HL-60 (cell line): ENCODE data around the gene PRDM7.

Experiments
- DNase-seq, 2 experiments: peaks; one replicate each; pipeline ENCODE4 v3.0.0-alpha.2; 2010 to 2020; ENCODE audit warnings: low read depth in 1 of 2, low spot score in 1 of 2
- H3K27ac ChIP-seq: fragments of 250-450 bp; sonication (Bioruptor Pico); replicated peaks from 2 replicates; pipeline ENCODE4 v1.5.1; 2020; ENCODE audit warnings: mild to moderate bottlenecking, moderate library complexity
- H3K27me3 ChIP-seq: fragments of 250-450 bp; sonication (Bioruptor Pico); 2 replicates; pipeline ENCODE4 v1.5.1; 2021; ENCODE audit warnings: mild to moderate bottlenecking, moderate library complexity; ENCODE audit not compliant: insufficient read depth, poor library complexity, severe bottlenecking
- H3K4me3 ChIP-seq: replicated peaks from 2 replicates; pipeline ENCODE4 v1.5.1; 2011; ENCODE audit warnings: mild to moderate bottlenecking, control low read depth, low read length; ENCODE audit not compliant: insufficient read depth
- GABPA ChIP-seq: IDR thresholded peaks from 2 replicates; pipeline ENCODE4 v1.6.1; 2012; ENCODE audit warnings: low read depth
- POLR2AphosphoS5 ChIP-seq: IDR thresholded peaks from 2 replicates; pipeline ENCODE4 v1.6.1; 2012; ENCODE audit warnings: low read depth
- SPI1 ChIP-seq: IDR thresholded peaks from 2 replicates; pipeline ENCODE4 v1.6.1; 2012; ENCODE audit warnings: low read depth, mild to moderate bottlenecking, borderline replicate concordance
- TF ChIP-seq, protein P1 (sequence below): IDR thresholded peaks from one replicate; pipeline ENCODE4 v1.5.1; 2011; ENCODE audit warnings: low read length, control low read depth, inconsistent platforms; ENCODE audit not compliant: insufficient read depth
- TF ChIP-seq, protein P2 (sequence below): IDR thresholded peaks from 2 replicates; pipeline ENCODE4 v1.6.1; 2012; ENCODE audit warnings: low read depth; ENCODE audit not compliant: insufficient replicate concordance

Gene PRDM7

DNA sequence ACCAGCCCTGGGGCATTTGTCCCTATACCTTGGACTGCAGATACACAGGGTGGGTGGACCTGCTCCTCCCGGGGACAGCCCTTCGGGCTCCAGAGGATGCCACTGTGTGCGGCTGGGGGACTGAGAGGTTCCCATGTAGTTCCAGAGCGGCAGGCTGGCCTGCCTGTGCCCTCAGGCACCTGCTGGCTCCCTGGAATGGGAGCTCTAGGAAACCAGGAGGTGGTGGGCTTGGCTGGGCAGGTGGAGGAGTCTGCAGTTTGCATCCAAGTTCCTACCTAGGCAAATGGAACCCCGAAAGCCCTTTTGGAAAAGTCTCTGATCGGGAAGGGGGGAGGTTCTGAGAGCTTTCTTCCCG, 58.9 kb downstream of the PRDM7 start:
- DNase-seq: no peak
- Histone ChIP-seq H3K27ac (no peak overlapping the region), H3K4me3 (no peak overlapping the region), H3K27me3 (no peaks in the 10 kb centered on the region)
- no peak for TF ChIP-seq GABPA
- no peak for TF ChIP-seq SPI1
- TF ChIP-seq, protein P1, sequence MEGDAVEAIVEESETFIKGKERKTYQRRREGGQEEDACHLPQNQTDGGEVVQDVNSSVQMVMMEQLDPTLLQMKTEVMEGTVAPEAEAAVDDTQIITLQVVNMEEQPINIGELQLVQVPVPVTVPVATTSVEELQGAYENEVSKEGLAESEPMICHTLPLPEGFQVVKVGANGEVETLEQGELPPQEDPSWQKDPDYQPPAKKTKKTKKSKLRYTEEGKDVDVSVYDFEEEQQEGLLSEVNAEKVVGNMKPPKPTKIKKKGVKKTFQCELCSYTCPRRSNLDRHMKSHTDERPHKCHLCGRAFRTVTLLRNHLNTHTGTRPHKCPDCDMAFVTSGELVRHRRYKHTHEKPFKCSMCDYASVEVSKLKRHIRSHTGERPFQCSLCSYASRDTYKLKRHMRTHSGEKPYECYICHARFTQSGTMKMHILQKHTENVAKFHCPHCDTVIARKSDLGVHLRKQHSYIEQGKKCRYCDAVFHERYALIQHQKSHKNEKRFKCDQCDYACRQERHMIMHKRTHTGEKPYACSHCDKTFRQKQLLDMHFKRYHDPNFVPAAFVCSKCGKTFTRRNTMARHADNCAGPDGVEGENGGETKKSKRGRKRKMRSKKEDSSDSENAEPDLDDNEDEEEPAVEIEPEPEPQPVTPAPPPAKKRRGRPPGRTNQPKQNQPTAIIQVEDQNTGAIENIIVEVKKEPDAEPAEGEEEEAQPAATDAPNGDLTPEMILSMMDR: no peak
- no peak for TF ChIP-seq POLR2AphosphoS5
- TF ChIP-seq, protein P2, sequence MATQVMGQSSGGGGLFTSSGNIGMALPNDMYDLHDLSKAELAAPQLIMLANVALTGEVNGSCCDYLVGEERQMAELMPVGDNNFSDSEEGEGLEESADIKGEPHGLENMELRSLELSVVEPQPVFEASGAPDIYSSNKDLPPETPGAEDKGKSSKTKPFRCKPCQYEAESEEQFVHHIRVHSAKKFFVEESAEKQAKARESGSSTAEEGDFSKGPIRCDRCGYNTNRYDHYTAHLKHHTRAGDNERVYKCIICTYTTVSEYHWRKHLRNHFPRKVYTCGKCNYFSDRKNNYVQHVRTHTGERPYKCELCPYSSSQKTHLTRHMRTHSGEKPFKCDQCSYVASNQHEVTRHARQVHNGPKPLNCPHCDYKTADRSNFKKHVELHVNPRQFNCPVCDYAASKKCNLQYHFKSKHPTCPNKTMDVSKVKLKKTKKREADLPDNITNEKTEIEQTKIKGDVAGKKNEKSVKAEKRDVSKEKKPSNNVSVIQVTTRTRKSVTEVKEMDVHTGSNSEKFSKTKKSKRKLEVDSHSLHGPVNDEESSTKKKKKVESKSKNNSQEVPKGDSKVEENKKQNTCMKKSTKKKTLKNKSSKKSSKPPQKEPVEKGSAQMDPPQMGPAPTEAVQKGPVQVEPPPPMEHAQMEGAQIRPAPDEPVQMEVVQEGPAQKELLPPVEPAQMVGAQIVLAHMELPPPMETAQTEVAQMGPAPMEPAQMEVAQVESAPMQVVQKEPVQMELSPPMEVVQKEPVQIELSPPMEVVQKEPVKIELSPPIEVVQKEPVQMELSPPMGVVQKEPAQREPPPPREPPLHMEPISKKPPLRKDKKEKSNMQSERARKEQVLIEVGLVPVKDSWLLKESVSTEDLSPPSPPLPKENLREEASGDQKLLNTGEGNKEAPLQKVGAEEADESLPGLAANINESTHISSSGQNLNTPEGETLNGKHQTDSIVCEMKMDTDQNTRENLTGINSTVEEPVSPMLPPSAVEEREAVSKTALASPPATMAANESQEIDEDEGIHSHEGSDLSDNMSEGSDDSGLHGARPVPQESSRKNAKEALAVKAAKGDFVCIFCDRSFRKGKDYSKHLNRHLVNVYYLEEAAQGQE: no peak

DNA sequence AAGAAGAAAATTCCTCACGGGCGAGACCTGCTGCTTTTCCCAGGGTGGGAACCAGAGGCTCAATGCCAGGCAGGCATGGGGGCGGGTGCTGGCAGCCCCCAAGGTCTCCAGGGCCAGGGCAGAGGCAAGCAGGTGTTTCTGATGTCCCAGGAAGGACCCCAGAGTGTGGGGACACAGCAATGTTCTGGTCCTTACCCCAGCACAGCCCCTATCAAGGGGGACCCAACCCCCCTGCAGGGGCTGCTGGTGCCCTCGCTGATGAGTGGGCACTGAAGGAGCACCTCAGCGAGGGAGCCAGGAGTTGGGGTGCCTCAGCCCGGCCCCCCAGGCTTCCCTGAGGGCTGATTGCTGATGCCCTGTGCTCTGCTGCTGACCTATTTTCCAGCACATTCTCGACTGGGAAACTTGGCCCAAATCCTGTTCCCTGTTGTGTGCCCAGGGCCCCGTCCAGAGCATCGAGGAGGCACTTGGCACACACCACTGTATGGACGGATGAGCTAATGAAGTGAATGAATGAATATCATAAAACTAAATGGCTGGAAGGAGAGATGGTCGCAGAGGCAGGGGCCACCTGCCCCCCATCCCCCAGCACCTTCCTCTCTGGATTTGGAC, 60.7 kb downstream of the PRDM7 start:
- no peak overlapping the region for H3K27ac ChIP-seq
- TF ChIP-seq, protein P1: no peak
- no peak for TF ChIP-seq SPI1
- no peak for TF ChIP-seq POLR2AphosphoS5
- TF ChIP-seq, protein P2: no peak
- TF ChIP-seq GABPA: no peak
- no peaks in the 10 kb centered on the region for H3K27me3 ChIP-seq
- DNase-seq: no peak
- no peak overlapping the region for H3K4me3 ChIP-seq

DNA sequence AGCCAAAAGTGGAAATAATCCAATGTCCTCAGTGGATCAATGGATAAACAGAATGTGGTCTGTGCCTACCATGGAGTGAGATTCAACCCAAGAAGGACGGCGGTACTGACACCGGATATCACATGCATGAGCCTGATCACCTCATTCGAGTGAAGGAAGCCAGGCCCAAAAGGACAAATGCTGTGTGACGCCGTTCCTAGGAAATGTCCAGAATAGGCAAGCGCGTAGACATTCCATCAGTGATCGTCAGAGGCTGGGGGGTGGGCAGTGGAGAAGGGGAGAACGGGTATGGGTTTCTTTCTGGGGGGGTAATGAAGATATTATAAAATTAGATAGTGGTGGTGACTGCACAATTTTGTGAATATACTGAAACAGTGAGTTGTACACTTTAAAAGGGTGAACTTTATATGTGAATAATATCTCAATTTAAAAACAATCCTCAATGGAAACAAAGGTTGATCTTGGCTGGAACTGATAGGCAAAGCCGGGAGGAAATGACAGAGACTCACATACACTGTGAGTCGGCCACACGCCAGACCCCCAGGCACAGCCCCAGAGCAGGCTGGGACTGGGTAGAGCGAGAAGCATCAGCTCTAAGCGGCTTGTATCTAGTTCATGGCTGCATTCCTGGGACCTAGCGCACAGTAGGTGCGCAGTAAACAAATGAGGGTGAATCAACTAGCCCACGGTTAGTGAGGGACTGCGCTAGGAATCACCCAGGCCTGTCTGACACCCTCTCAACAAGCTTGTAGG, 61.4 kb downstream of the PRDM7 start:
- DNase-seq: no peak
- H3K4me3 ChIP-seq: no peak overlapping the region
- TF ChIP-seq, protein P2: no peak
- TF ChIP-seq SPI1 (no peak), POLR2AphosphoS5 (no peak), GABPA (no peak)
- TF ChIP-seq, protein P1: no peak
- H3K27ac ChIP-seq: no peak overlapping the region
- H3K27me3 ChIP-seq: no peaks in the 10 kb centered on the region
